HG02571 (cell line): ENCODE measurements around the gene LYRM4.

Experiments
- ATAC-seq: cut with Tn5 transposase; IDR thresholded peaks from one replicate; pipeline ENCODE4 v1.9.1; 2021; ENCODE audit warnings: mild to moderate bottlenecking, moderate library complexity; ENCODE audit not compliant: unreplicated experiment

LYRM4 gene

DNA sequence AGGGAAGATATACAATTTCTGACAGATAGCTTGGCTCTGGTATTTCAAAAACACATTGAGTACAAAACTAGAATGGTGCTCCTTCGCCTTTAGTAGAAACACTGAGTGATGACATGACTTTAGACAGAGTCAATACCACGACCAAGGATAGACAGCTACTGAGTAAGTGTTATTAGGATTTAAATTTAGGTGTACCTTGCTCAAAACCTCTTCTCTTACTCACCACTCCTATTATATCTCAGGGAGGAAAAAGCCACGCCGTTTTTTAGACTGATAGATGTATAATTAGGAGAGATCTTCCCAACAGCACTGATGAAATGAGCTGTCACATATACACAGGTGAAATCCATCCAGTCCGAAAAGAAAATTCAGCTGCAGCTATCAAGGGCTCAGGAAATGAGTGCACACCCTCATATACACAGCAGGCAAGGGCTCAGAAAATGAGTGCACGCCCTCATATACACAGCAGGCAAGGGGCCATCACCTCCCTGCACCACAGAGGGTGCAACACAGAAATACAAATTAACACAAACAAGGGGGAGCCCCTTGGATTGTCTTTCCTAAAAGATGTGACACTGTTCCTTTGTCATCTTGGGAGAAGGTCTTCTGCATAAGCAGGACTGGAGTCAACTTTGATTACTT is 53.7 kb downstream of the LYRM4 start:
- no peak for ATAC-seq

GRCh38 chr6:5205877-5206850 is 54.6 kb downstream of the LYRM4 start:
- ATAC-seq, result no peak

DNA sequence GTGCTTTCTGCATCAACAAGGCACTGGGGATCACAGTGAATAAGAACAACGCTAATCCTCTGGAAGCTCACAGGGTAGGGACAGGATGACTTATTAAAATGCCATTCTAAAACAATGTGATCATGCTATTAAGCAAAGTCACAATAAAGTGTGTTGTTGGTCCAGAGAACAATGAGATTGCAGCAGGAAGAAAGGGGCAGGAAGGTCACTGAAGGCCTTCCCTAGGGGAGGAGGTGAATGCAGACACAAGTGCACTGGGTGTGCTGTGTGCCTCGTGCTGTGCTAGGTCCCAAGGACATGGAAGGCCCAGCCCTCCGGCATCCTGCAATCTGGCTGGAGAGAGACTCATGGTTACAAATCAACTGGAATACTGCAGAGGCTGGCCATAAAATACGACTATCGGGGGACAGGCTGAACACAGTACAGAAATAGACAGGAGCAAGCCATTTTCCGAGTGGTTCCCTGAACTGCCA is 55.7 kb downstream of the LYRM4 start:
- no peak for ATAC-seq

DNA sequence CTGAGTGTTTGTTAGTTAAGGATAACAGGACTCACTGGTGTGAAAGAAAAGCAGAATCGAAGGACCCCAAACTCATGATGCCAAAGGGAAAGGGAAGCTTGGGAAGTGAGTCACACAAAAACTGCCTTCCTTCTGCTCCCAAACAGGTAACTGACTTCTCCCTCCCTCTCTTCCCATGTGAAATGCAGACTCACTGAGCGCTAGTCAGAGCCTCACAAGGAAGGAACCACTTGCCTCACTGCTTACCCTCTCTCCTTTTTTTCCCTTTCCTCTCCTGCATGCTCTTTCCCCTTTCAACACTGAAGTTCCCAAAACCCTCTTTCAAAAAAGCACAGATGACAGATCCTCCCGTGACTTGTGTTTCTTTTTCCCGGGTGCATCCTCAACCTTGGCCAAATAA is 56.4 kb downstream of the LYRM4 start:
- no peak for ATAC-seq

- ATAC-seq, result no peak
Observed at GRCh38 chr6:5203546-5203945, 57.2 kb downstream of the LYRM4 start.

- ATAC-seq, result no peak
Observed at GRCh38 chr6:5202941-5203340, 57.8 kb downstream of the LYRM4 start.

DNA sequence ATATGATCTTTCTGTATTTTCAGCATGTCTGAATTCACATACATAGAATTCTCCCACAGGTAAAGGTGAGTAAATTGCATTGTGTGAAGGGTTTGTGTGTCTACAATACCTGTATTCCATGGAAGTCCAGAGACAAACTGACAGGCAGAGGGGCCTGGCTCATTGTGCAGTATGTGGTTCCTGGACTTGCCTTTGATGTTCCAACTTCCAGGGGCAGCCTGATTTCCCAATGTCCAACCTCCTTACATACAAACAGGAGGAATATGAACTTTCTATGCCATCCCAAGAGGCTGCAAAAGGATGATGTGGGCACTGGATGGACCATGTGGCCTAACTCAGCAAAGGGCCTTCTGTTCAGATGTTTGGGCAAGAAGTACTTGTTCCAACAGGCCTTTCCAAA is 58.5 kb downstream of the LYRM4 start:
- no peak for ATAC-seq

DNA sequence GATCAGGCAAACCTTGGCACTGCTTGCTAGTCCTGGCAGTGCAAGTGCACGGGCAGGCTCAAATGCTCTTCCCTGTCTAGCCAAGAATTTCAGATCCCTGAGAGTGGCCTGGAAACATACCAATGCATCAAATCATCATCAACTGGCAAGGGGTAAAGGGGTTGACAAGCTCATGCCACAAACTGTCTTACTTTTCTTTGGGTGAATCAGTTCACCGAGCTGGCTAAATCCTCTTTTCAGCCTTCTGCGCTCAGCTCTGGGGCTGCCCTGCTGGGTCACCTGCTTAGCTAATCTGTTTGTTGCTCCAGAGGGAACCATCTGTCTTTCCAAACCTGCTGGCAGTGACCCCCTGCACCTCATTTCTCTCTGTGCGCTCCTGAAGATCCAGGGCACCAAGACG is 59.5 kb downstream of the LYRM4 start:
- ATAC-seq, result no peak

- ATAC-seq, result no peak
Observed at GRCh38 chr6:5199702-5200101, 61.0 kb downstream of the LYRM4 start.

GRCh38 chr6:5199283-5199682 is 61.5 kb downstream of the LYRM4 start:
- ATAC-seq, result no peak

DNA sequence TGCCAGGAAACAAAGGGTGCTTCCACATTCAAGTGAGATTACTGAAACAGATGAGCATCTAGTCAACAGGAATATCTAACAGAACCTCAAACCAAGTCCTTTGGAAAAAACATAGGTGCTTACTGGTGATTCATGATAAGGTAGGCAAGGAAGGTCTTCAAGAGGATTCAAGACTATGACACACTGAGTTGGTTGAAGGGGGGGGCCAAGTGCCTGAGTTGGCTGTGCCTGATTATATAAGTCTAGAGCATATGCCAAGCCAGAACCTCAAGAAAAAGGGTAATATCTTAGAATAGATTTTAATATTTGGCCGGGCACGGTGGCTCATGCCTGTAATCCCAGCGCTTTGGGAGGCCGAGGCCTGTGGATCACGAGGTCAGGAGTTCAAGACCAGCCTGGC is 63.7 kb downstream of the LYRM4 start:
- ATAC-seq, result no peak

- no peak for ATAC-seq
Observed at GRCh38 chr6:5192135-5192794, 68.5 kb downstream of the LYRM4 start.

- ATAC-seq, result no peak
Observed at GRCh38 chr6:5191722-5192121, 69.0 kb downstream of the LYRM4 start.

DNA sequence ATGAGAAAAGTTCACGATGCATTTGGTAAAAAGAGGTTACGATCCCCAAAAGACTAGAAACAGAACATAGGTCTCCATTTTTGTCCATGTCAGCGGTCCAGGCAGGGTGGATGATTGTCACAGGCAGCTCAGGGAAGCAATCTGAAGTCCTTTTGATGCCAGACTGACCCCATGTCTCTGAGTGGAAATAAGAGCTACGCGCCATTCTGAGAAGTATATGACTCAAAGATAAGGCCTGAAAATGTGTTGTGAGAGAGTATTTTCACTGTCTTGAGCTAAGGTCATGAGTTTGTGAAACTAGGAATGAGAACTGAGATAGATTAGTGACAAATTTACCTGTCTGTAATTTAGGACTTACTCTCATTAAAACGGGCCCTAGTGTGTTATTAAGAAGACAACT is 69.5 kb downstream of the LYRM4 start:
- no peak for ATAC-seq

DNA sequence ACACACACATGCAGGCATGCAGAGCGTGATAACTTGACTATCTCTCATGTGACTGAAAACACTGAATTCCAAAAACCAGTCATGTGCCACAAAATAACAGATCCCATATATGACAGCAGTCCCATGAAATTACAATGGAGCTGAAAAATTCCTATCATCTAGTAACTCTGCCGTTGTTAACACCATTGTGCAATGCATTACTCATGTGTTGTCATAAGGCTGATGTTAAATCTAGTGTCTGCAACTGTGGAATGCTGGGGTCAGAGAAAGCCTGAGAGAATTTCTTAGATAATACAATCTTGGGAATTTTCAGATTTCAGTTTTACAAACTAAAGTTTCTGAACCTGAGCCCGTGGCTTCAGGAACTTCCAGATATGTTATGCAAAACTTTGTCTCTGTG is 70.2 kb downstream of the LYRM4 start:
- no peak for ATAC-seq

DNA sequence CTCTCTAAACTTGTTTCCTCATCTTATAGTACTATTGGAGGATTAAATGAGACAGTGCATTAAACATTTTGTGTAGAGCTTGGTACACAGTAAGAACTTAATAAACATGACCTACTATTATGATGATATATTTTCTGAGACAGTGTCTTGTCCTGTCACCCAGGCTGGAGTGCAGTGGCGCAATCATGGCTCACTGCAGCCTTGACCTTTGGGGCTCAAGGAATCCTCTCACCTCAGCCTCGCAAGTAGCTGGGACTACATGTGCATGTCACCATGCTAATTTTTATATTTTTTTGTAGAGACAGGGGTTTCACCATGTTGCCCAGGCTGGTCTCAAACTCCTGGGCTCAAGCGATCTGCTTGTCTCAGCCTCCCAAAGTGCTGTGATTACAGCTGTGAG is 72.1 kb downstream of the LYRM4 start:
- no peak for ATAC-seq

GRCh38 chr6:5184878-5185277 is 75.9 kb downstream of the LYRM4 start:
- no peak for ATAC-seq

- ATAC-seq, result no peak
Observed at GRCh38 chr6:5184218-5184617, 76.5 kb downstream of the LYRM4 start.

DNA sequence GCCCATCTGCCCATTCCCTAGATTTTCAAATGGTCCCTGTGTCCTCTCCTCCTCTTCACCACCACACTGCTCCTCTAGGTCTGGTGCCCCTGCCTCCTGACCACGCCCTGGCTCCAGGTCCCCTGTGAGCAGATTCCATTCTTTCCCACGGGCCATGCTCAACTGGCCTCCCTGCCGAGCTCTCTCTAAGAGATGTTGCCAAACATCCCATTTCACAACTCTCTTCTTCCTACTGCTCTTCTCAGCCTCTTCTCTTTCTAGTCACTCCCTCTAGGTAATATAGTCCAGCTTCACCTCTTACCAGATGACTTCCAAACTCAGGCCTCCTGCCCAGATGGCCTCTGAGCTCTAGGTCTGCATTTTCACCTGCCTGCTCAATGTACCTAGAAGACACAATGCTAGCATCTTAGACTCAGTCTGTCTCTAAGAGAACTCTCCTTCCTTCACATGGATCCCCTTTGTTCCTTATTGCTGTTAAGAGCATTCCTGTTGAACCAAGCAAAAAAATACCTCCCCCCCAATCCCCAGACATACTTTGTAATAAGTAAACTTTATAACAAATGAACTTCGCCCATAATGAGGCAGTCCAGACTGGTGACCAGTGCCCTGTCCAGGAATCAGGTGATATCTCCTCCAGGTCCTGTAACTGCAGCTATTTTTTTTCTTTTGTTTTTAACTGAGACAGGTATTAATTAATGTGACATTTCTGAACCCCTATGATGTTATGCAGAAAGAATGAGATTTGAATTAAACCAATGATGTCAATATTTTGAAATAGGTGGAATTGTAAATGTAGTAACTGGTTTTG is 79.0 kb downstream of the LYRM4 start:
- no peak for ATAC-seq

DNA sequence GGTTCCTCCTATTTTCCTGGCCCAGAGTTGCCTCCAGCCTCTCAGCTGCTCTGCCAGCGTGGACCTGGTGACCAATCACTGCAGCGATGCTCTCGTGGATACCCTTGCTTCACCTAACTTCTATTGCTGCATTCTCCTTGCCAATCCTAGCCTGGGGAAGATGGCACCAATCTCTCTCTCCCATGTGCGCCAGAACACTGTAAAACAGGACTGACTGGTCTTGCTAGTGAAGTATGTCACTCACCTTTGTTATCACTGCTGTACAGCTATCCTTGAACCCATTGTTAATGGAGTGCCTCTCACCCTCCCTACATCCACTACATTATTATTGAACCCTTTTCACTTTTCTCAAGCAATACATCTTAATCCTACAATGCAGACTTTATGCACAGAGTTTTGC is 80.1 kb downstream of the LYRM4 start:
- ATAC-seq, result no peak

DNA sequence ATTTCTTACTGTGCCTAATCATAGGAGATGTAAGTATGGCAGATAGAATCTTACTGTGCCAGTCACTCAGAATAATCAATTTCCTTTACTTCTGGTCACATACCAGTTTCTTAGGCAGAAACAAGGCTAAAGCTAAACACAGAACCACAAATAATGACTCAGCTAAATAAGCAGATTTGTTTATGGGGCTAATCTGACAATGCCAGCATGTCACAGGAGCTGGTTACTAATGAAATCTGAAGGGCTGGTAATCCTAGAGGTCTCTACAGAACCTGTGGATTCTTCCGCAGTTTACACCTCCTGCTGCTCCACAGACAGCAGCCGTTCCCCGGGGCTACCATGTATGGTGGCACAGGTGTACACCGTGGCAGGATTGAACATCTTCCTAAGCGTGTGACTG is 80.8 kb downstream of the LYRM4 start:
- ATAC-seq, result no peak
